Left lung (tissue), 10 donors: Measurements from ENCODE around the gene VSTM2B. TPM values are rescaled to one million over a fixed set of nuclear protein-coding genes. Genes with fewer than 3 reads are reported as not detected.

ENCODE experiments used
- ATAC-seq: fragments of 200-7000 bp; cut with Tn5 transposase; one replicate; pipeline ENCODE4 v1.9.1; 2020; ENCODE audit warnings: moderate library complexity
- DNase-seq, 4 donors: peaks; one replicate each; pipeline ENCODE4 v3.0.0-alpha.2; 2013 to 2020
- H3K27ac ChIP-seq, 2 donors: fragments of 200-600 bp; sonication (generic) in 1 of 2; one replicate each; pipeline versions ENCODE4 v1.5.0 to v1.8.0; 2020 to 2021
- H3K27me3 ChIP-seq, 2 donors: fragments of 200-600 bp; sonication (generic) in 1 of 2; one replicate each; pipeline versions ENCODE4 v1.5.0 to v1.8.0; 2020 to 2021
- H3K36me3 ChIP-seq, 2 donors: fragments of 200-600 bp; sonication (generic) in 1 of 2; one replicate each; pipeline versions ENCODE4 v1.5.0 to v1.8.0; 2020 to 2021
- H3K4me1 ChIP-seq, 2 donors: fragments of 200-600 bp; one replicate each; pipeline ENCODE4 v1.8.0; 2021
- H3K4me3 ChIP-seq, 2 donors: fragments of 200-600 bp; sonication (generic) in 1 of 2; one replicate each; pipeline versions ENCODE4 v1.5.0 to v1.8.0; 2020 to 2021; ENCODE audit warnings: mild to moderate bottlenecking in 1 of 2
- H3K9me3 ChIP-seq, 2 donors: fragments of 200-600 bp; sonication (generic) in 1 of 2; one replicate each; pipeline versions ENCODE4 v1.5.0 to v1.8.0; 2020 to 2021
- intact Hi-C, 2 donors: fragments of 100-400 bp; cut with DNase I; formaldehyde crosslinking; loops; one replicate each; pipeline versions ENCODE4 v1.11.2 to v1.14.2; 2022
- polyA plus RNA-seq, 6 donors: library from polyadenylated mRNA; unstranded; fragments of 120-200 nt; gene quantifications; one replicate each; pipeline ENCODE4 v1.2.1, GENCODE V29; 2013; ENCODE audit not compliant: insufficient read length in 6 of 6
- total RNA-seq, 2 donors: library from RNA; stranded (reverse); fragmentation: NEBNext Ultra II Directional; extraction: Animal tissue kit (Norgen Biotek cat#: 25700); gene quantifications; one replicate each; pipeline ENCODE4 v1.2.1, GENCODE V29; 2021
- TF ChIP-seq, protein P1 (sequence below), 2 donors: fragments of 200-600 bp; sonication (generic) in 1 of 2; IDR thresholded peaks; one replicate each; pipeline versions ENCODE4 v1.5.0 to v1.8.0; 2021; ENCODE audit warnings: antibody characterized with exemption in 2 of 2
- donor health status: DM: no; HTN: yes; CAD: no.
- donor health status: DM: no; HTN: no; CAD: no.

Gene VSTM2B
- total and polyA plus RNA-seq, 8 donors, result not detected

GRCh38 chr19:29515706-29516357, 10.0 kb upstream of the VSTM2B start:
- TF ChIP-seq, protein P1, sequence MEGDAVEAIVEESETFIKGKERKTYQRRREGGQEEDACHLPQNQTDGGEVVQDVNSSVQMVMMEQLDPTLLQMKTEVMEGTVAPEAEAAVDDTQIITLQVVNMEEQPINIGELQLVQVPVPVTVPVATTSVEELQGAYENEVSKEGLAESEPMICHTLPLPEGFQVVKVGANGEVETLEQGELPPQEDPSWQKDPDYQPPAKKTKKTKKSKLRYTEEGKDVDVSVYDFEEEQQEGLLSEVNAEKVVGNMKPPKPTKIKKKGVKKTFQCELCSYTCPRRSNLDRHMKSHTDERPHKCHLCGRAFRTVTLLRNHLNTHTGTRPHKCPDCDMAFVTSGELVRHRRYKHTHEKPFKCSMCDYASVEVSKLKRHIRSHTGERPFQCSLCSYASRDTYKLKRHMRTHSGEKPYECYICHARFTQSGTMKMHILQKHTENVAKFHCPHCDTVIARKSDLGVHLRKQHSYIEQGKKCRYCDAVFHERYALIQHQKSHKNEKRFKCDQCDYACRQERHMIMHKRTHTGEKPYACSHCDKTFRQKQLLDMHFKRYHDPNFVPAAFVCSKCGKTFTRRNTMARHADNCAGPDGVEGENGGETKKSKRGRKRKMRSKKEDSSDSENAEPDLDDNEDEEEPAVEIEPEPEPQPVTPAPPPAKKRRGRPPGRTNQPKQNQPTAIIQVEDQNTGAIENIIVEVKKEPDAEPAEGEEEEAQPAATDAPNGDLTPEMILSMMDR (IDR thresholded peaks at IDR 0.05), result no peak
- ATAC-seq (no peak), DNase-seq (no peak)
- no peaks in the 10 kb centered on the region for H3K36me3 ChIP-seq
- peaks cover 0 to 45% of the 10 kb centered on the region in 2 donors for H3K27me3 ChIP-seq
- intact Hi-C loops, result no loop called here
- no peak overlapping the region for H3K27ac ChIP-seq
- H3K9me3 ChIP-seq, result no peaks in the 10 kb centered on the region
- no peak overlapping the region for H3K4me3 ChIP-seq
- no peaks in the 10 kb centered on the region for H3K4me1 ChIP-seq

- Histone ChIP-seq H3K4me1 (no peaks in the 10 kb centered on the region), H3K4me3 (no peak overlapping the region), H3K36me3 (no peaks in the 10 kb centered on the region), H3K27ac (no peak overlapping the region), H3K27me3 (peaks cover 0 to 45% of the 10 kb centered on the region in 2 donors), H3K9me3 (no peaks in the 10 kb centered on the region)
- no peak for DNase-seq
- no peak for ATAC-seq
- intact Hi-C loops, result no loop called here
- TF ChIP-seq, protein P1 (IDR thresholded peaks at IDR 0.05), result no peak
Observed at GRCh38 chr19:29516358-29516725, 9.5 kb upstream of the VSTM2B start.

- H3K4me3 ChIP-seq, result no peak overlapping the region
- no peak for ATAC-seq
- no peaks in the 10 kb centered on the region for H3K9me3 ChIP-seq
- H3K36me3 ChIP-seq, result no peaks in the 10 kb centered on the region
- H3K4me1 ChIP-seq, result no peaks in the 10 kb centered on the region
- H3K27ac ChIP-seq, result no peak overlapping the region
- no peak for DNase-seq
- peaks cover 0 to 48% of the 10 kb centered on the region in 2 donors for H3K27me3 ChIP-seq
- intact Hi-C loops, result no loop called here
- TF ChIP-seq, protein P1 (IDR thresholded peaks at IDR 0.05), result no peak
Observed at GRCh38 chr19:29516821-29517395, 8.9 kb upstream of the VSTM2B start.

GRCh38 chr19:29517412-29517811, 8.4 kb upstream of the VSTM2B start:
- Histone ChIP-seq H3K9me3 (no peaks in the 10 kb centered on the region), H3K4me1 (no peaks in the 10 kb centered on the region), H3K27me3 (peaks cover 0 to 53% of the 10 kb centered on the region in 2 donors), H3K36me3 (no peaks in the 10 kb centered on the region), H3K4me3 (no peak overlapping the region), H3K27ac (no peak overlapping the region)
- DNase-seq (no peak), ATAC-seq (no peak)
- intact Hi-C loops, result no loop called here
- TF ChIP-seq, protein P1 (IDR thresholded peaks at IDR 0.05), result no peak

- TF ChIP-seq, protein P1 (IDR thresholded peaks at IDR 0.05), result no peak
- DNase-seq, result no peak
- H3K27ac ChIP-seq, result no peak overlapping the region
- no peaks in the 10 kb centered on the region for H3K9me3 ChIP-seq
- intact Hi-C loops, result no loop called here
- H3K4me3 ChIP-seq, result no peak overlapping the region
- peaks cover 0 to 58% of the 10 kb centered on the region in 2 donors for H3K27me3 ChIP-seq
- H3K4me1 ChIP-seq, result no peaks in the 10 kb centered on the region
- no peak for ATAC-seq
- H3K36me3 ChIP-seq, result no peaks in the 10 kb centered on the region
Observed at GRCh38 chr19:29517946-29518345, 7.8 kb upstream of the VSTM2B start.
